Measurements from ENCODE around the gene S100A4.

The S100A4 gene

GRCh38 chr1:153507926-153508583, 37.6 kb downstream of the S100A4 start:
- DNase-seq (ENCODE audit: low read depth in 2 of 2): no peak

- DNase-seq (ENCODE audit: low read depth in 2 of 2): no peak
Measured at GRCh38 chr1:153506831-153507413, 38.7 kb downstream of the S100A4 start.

GRCh38 chr1:153506386-153506785, 39.2 kb downstream of the S100A4 start:
- no peak for DNase-seq (ENCODE audit: low read depth in 2 of 2)

- DNase-seq (ENCODE audit: low read depth in 2 of 2): no peak
Measured at GRCh38 chr1:153505576-153505975, 40.0 kb downstream of the S100A4 start.

- no peak for DNase-seq (ENCODE audit: low read depth in 2 of 2)
Measured at GRCh38 chr1:153503766-153504165, 41.8 kb downstream of the S100A4 start.

GRCh38 chr1:153498746-153499145, 46.9 kb downstream of the S100A4 start:
- no peak for DNase-seq (ENCODE audit: low read depth in 2 of 2)

GRCh38 chr1:153495536-153495935, 50.1 kb downstream of the S100A4 start:
- no peak for DNase-seq (ENCODE audit: low read depth in 2 of 2)

- DNase-seq (ENCODE audit: low read depth in 2 of 2): peak; percentile 65 to 78
Measured at GRCh38 chr1:153494976-153495535, 50.5 kb downstream of the S100A4 start.

All from stimulated activated CD4-positive, alpha-beta T cell treated with anti-CD3 and anti-CD28 coated beads, Interleukin-1b, Interleukin-23, amount 100 ng/mL, for 4 hours (primary cell).